Measurements from ENCODE around the gene SLC66A1. TPM values are rescaled to one million over a fixed set of nuclear protein-coding genes. Genes with fewer than 3 reads are reported as not detected.
A peak's percentile ranks its signal among the peaks of the same experiment; 100 is the strongest.

The SLC66A1 gene
- polyA plus RNA-seq, 2 of the 4 experiments (the other 2 are of a cell fraction) = 5.6 to 12.6 TPM

- ChIA-PET POLR2A (interaction anchor here (1.0 kb wide), 1 partner anchor 20 kb away, joined by 3 read pairs; the partner anchor contains the start of gene SLC66A1), CTCF (interaction anchor here (1.3 kb wide), 1 partner anchor 42 kb away, joined by 3 read pairs; no protein-coding TSS in a partner anchor)
- no peak overlapping the region for H3K27ac ChIP-seq
- 90% methylated on average over 9 of the region's 12 CpGs for WGBS (ENCODE audit: missing lambda C conversion rate)
- H3K4me3 ChIP-seq = no peak overlapping the region
- DNase-seq (ENCODE audit: low read depth in 1 of 2, low spot score in 1 of 2) (no peak), ATAC-seq (no peak), FAIRE-seq (no peak)
- TF ChIP-seq ZSCAN20 (CRISPR knock-in tag; IDR thresholded peaks at IDR 0.05) (no peak), EHF (CRISPR knock-in tag; IDR thresholded peaks at IDR 0.05) (no peak), HOXB13 (CRISPR knock-in tag; IDR thresholded peaks at IDR 0.05; ENCODE audit: low read depth) (no peak), E2F6 (IDR thresholded peaks at IDR 0.05; ENCODE audit: borderline replicate concordance, low read depth) (no peak), FOSL2 (IDR thresholded peaks at IDR 0.05) (no peak), FOSL2 (CRISPR knock-in tag; IDR thresholded peaks at IDR 0.05) (no peak), ELK1 (IDR thresholded peaks at IDR 0.05; ENCODE audit: low read depth, low read length) (no peak), POLR2AphosphoS2 (conservative IDR thresholded peaks at IDR 0.05; ENCODE audit: low read length) (no peak), NR3C1 (IDR thresholded peaks at IDR 0.05) (no peak), TFCP2L1 (CRISPR knock-in tag; IDR thresholded peaks at IDR 0.05) (no peak), HDAC2 (IDR thresholded peaks at IDR 0.05) (no peak), FOXS1 (CRISPR knock-in tag; IDR thresholded peaks at IDR 0.05) (no peak), GATA3 (IDR thresholded peaks at IDR 0.05; ENCODE audit: borderline replicate concordance) (no peak), BHLHE40 (IDR thresholded peaks at IDR 0.05; ENCODE audit: low read depth, low read length) (no peak), RARB (CRISPR knock-in tag; IDR thresholded peaks at IDR 0.05) (no peak), MAX (IDR thresholded peaks at IDR 0.05) (no peak), SMC3 (IDR thresholded peaks at IDR 0.05) (no peak), POLR2A (IDR thresholded peaks at IDR 0.05; ENCODE audit: low read length) (no peak), CTCF (IDR thresholded peaks at IDR 0.05) (no peak), KDM1A (IDR thresholded peaks at IDR 0.05; ENCODE audit: low read depth) (no peak)
- H3K9me3 ChIP-seq = no peaks in the 10 kb centered on the region
- H3K4me1 ChIP-seq = no peaks in the 10 kb centered on the region
- H3K4me2 ChIP-seq = no peak overlapping the region
Observed at GRCh38 chr1:19332832-19333231, 20.7 kb downstream of the SLC66A1 start.

- Histone ChIP-seq H3K4me3 (no peak overlapping the region), H3K4me1 (no peaks in the 10 kb centered on the region), H3K4me2 (no peak overlapping the region), H3K9me3 (no peaks in the 10 kb centered on the region), H3K27ac (no peak overlapping the region)
- ATAC-seq = no peak
- WGBS (ENCODE audit: missing lambda C conversion rate) = 73% methylated on average over 6 of the region's 9 CpGs
- POLR2A ChIA-PET = interaction anchor here (1.0 kb wide), 1 partner anchor 21 kb away, joined by 3 read pairs; the partner anchor contains the start of gene SLC66A1
- no peak for DNase-seq (ENCODE audit: low read depth in 1 of 2, low spot score in 1 of 2)
- FAIRE-seq = no peak
- CTCF ChIA-PET = interaction anchor here (1.3 to 2.5 kb wide), 2 partner anchors 10 to 41 kb away, joined by 3 to 9 read pairs; no protein-coding TSS in a partner anchor
- TF ChIP-seq CEBPB (IDR thresholded peaks at IDR 0.05) = peak; percentile 12 to 40; a peak in 1 of 4 replicates
- no peak for TF ChIP-seq GATA3 (IDR thresholded peaks at IDR 0.05; ENCODE audit: borderline replicate concordance)
- TF ChIP-seq JUN (IDR thresholded peaks at IDR 0.05) = no peak
Observed at GRCh38 chr1:19333587-19334354, 21.6 kb downstream of the SLC66A1 start.

Data from A549 (cell line).